Calu3 (cell line): ENCODE results near the gene CASP12. TPM values are rescaled to one million over a fixed set of nuclear protein-coding genes. Genes with fewer than 3 reads are reported as not detected.
"Not testable (repeated sequence)": the region's sequence is repeated elsewhere in the genome, so short reads cannot be mapped to it uniquely, and the experiment has no call there.

Experiments used
- BruUV-seq: library from RNA; stranded (reverse); fragments of 400-500 nt; replicated peaks from 2 replicates; lab custom pipeline; 2021; lab: Mats Ljungman, UMichigan
- CTCF ChIA-PET: fragments of 300-600 bp; sonication (Branson Sonifier 250); formaldehyde crosslinking; loops from one replicate; lab custom pipeline; 2022; ENCODE audit warnings: antibody characterized with exemption; lab: Charles Lee
- DNase-seq: peaks from one replicate; pipeline ENCODE4 v3.0.0; 2022
- H3K27ac Mint-ChIP-seq: one replicate; pipeline ENCODE4 v1.8.0; 2022; ENCODE audit warnings: mixed read lengths; ENCODE audit not compliant: unreplicated experiment
- H3K27me3 Mint-ChIP-seq: one replicate; pipeline ENCODE4 v1.8.0; 2022; ENCODE audit warnings: mixed read lengths; ENCODE audit not compliant: unreplicated experiment
- H3K36me3 Mint-ChIP-seq: one replicate; pipeline ENCODE4 v1.8.0; 2022; ENCODE audit warnings: mild to moderate bottlenecking, moderate library complexity, mixed read lengths; ENCODE audit not compliant: insufficient read depth, unreplicated experiment
- H3K4me1 Mint-ChIP-seq: one replicate; pipeline ENCODE4 v1.8.0; 2022; ENCODE audit warnings: mild to moderate bottlenecking, low read depth, mixed read lengths; ENCODE audit not compliant: unreplicated experiment
- H3K4me3 Mint-ChIP-seq: one replicate; pipeline ENCODE4 v1.8.0; 2022; ENCODE audit warnings: mild to moderate bottlenecking, low read depth, moderate library complexity, mixed read lengths; ENCODE audit not compliant: unreplicated experiment
- H3K9me3 Mint-ChIP-seq: one replicate; pipeline ENCODE4 v1.8.0; 2022; ENCODE audit warnings: low read depth, mixed read lengths; ENCODE audit not compliant: unreplicated experiment
- intact Hi-C: fragments of 100-400 bp; cut with micrococcal nuclease; formaldehyde crosslinking; loops from one replicate; pipeline ENCODE4 v1.10.0; 2022; ENCODE audit not compliant: unreplicated experiment
- total RNA-seq: library from RNA; stranded (reverse); gene quantifications from 2 replicates; pipeline ENCODE4 v1.2.3, GENCODE V29; 2022
- TF ChIP-seq, protein P1 (sequence below): fragments of 200-600 bp; IDR thresholded peaks from one replicate; pipeline ENCODE4 v1.8.0; 2022; ENCODE audit warnings: antibody characterized with exemption; ENCODE audit not compliant: unreplicated experiment

Gene CASP12
- total RNA-seq, 1 experiment from 2014 or later, result not detected

DNA sequence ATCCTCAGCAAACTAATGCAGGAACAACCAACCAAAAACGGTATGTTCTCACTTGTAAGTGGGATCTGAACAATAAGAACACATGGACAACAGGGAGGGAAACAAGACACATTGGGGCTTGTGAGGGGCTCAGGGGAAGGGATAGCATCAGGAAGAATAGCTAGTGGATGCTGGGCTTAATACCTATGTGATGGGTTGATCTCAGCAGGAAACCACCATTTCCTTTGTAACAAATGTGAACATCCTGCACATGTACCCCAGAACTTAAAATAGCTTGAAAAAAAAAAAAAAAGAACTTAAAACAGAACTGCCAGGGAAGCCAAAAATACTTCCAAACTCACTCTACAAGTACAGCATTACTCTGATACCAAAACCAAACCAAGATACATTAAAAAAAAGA, 36.3 kb upstream of the CASP12 start:
- TF ChIP-seq, protein P1, sequence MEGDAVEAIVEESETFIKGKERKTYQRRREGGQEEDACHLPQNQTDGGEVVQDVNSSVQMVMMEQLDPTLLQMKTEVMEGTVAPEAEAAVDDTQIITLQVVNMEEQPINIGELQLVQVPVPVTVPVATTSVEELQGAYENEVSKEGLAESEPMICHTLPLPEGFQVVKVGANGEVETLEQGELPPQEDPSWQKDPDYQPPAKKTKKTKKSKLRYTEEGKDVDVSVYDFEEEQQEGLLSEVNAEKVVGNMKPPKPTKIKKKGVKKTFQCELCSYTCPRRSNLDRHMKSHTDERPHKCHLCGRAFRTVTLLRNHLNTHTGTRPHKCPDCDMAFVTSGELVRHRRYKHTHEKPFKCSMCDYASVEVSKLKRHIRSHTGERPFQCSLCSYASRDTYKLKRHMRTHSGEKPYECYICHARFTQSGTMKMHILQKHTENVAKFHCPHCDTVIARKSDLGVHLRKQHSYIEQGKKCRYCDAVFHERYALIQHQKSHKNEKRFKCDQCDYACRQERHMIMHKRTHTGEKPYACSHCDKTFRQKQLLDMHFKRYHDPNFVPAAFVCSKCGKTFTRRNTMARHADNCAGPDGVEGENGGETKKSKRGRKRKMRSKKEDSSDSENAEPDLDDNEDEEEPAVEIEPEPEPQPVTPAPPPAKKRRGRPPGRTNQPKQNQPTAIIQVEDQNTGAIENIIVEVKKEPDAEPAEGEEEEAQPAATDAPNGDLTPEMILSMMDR, result no peak
- BruUV-seq, result no TSS peak
- intact Hi-C loops, result no loop called here
- Mint-ChIP-seq H3K4me3 (no peak overlapping the region), H3K9me3 (peaks cover 2% of the 10 kb centered on the region), H3K4me1 (no peaks in the 10 kb centered on the region), H3K27me3 (no peaks in the 10 kb centered on the region), H3K27ac (no peak overlapping the region), H3K36me3 (no peaks in the 10 kb centered on the region)
- DNase-seq, result no peak
- CTCF ChIA-PET, result no interaction called here

GRCh38 chr11:104934073-104934472, 35.8 kb upstream of the CASP12 start:
- H3K27ac Mint-ChIP-seq, DNase-seq, intact Hi-C loops, H3K36me3 Mint-ChIP-seq, H3K27me3 Mint-ChIP-seq, H3K9me3 Mint-ChIP-seq, CTCF ChIA-PET, BruUV-seq, H3K4me3 Mint-ChIP-seq, H3K4me1 Mint-ChIP-seq: not testable (repeated sequence)

- H3K27ac Mint-ChIP-seq, result no peak overlapping the region
- H3K9me3 Mint-ChIP-seq, result peaks cover 16% of the 10 kb centered on the region
- no peak for DNase-seq
- no peaks in the 10 kb centered on the region for H3K27me3 Mint-ChIP-seq
- H3K4me1 Mint-ChIP-seq, result no peaks in the 10 kb centered on the region
- CTCF ChIA-PET, result no interaction called here
- intact Hi-C loops, result no loop called here
- TF ChIP-seq, protein P1, result no peak
- no peaks in the 10 kb centered on the region for H3K36me3 Mint-ChIP-seq
- H3K4me3 Mint-ChIP-seq, result no peak overlapping the region
- BruUV-seq, result no TSS peak
These were observed 30.6 kb upstream of the CASP12 start for GRCh38 chr11:104928811-104929210.

DNA sequence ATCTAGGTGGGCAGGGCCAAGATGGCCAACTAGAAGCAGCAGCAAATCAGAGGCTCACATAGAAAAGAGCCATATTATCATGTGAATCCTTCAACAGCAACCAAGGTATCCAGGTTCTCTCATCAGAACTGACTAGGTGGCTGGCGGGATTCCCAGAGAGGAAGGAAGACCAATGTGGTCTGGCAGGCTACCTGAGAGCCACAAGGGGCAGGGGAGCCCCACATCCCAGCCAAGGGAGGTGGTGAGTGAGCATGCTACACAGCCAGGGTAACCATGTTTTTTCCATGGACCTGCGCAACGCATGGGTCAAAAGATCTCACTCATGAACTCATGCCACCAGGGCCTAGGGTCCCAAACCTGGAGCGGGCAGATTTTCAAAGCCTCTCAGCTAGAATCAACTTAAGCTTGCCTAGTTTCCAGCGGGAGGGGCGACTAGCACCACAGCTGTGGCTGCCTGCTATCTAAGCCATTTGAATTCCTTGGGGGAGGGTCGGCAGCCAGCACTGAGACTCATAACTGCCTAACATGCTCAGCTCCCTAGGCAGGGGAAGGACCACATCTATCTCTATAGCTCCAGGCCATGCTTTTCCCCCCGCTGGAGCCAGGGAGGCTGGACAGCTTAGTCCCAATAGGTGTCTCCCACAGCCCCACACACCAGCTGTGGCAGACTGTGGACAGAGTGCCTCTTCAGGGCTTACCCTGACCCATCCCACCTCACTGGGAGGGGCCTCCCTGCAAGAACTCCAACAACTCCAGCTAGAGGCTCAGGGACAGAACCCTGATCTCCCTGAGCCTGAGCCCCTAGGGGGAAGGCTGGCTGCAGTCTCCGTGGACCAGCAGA, 28.7 kb upstream of the CASP12 start:
- CTCF ChIA-PET, result no interaction called here
- H3K27ac Mint-ChIP-seq, result no peak overlapping the region
- no peaks in the 10 kb centered on the region for H3K27me3 Mint-ChIP-seq
- H3K4me1 Mint-ChIP-seq, result no peaks in the 10 kb centered on the region
- no peak for DNase-seq
- peaks cover 22% of the 10 kb centered on the region for H3K9me3 Mint-ChIP-seq
- no TSS peak for BruUV-seq
- TF ChIP-seq, protein P1, result no peak
- no peak overlapping the region for H3K4me3 Mint-ChIP-seq
- H3K36me3 Mint-ChIP-seq, result no peaks in the 10 kb centered on the region
- intact Hi-C loops, result no loop called here

GRCh38 chr11:104925850-104926249, 27.6 kb upstream of the CASP12 start:
- DNase-seq, result no peak
- BruUV-seq, result no TSS peak
- intact Hi-C loops, result no loop called here
- H3K27ac Mint-ChIP-seq, result no peak overlapping the region
- no peaks in the 10 kb centered on the region for H3K4me1 Mint-ChIP-seq
- no peaks in the 10 kb centered on the region for H3K27me3 Mint-ChIP-seq
- peaks cover 22% of the 10 kb centered on the region for H3K9me3 Mint-ChIP-seq
- H3K36me3 Mint-ChIP-seq, result no peaks in the 10 kb centered on the region
- CTCF ChIA-PET, result no interaction called here
- TF ChIP-seq, protein P1, result no peak
- H3K4me3 Mint-ChIP-seq, result no peak overlapping the region
